Hair follicle dermal papilla cell (primary cell): Measurements from ENCODE around the gene RPP40. TPM values are rescaled to one million over a fixed set of nuclear protein-coding genes. Genes with fewer than 3 reads are reported as not detected.

Source experiments
- total RNA-seq: library from RNA; depleted of rRNA; stranded (reverse); fragments of >200 nt; gene quantifications from 2 replicates; pipeline ENCODE4 v1.2.3, GENCODE V29; 2012

Gene RPP40, protein sequence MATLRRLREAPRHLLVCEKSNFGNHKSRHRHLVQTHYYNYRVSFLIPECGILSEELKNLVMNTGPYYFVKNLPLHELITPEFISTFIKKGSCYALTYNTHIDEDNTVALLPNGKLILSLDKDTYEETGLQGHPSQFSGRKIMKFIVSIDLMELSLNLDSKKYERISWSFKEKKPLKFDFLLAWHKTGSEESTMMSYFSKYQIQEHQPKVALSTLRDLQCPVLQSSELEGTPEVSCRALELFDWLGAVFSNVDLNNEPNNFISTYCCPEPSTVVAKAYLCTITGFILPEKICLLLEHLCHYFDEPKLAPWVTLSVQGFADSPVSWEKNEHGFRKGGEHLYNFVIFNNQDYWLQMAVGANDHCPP
- 7.0 and 9.2 TPM in 2 replicates for total RNA-seq

DNA sequence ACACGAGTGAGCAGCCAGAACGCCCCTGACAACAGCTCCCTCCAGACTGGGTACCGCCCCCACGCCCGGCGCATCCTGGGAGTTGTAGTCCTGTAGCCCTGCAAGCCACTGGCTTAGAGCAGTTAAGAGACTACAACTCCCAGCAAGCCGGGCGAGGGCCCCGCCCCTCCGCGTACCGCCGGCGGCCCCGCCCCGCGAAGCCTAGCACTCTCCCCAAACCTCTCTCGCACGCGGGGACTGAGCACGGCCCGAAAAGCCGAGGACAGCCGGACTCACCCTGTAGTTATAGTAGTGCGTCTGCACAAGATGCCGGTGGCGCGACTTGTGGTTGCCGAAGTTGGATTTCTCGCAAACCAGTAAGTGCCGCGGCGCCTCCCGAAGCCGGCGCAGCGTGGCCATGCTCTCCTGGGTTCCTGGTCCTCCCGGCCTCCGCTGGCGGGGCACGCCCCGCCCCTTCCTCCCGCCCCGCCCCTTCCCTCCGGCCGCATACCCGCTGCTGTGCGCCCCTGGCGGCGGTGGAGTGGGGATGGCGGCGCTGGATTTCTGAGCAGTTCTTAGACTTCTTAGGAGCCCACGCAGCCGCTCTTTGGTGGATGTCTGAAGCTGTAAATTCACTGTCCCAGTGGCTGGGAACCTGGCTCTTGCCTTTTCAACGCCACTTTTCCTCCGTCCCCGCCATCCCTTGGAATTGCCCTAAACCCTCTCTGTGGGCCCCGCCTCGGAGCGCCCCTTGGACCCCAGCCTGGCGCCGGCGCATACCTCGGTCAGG is at the start of gene RPP40:
TSS of gene RPP40 (minus strand) at position 434 of the 769 bp plus-strand sequence. CDS start at position 399, 35 bp downstream.

Other genes starting within 250 kb of the RPP40 start
- 110 and 129 TPM in 2 replicates for gene CDYL, start 227.6 kb downstream of the RPP40 start, total RNA-seq
- gene PPP1R3G, start 81.3 kb upstream of the RPP40 start, total RNA-seq, result 4.4 and 6.2 TPM in 2 replicates